Measurements from ENCODE around the gene APOL4. TPM values are rescaled to one million over a fixed set of nuclear protein-coding genes. Genes with fewer than 3 reads are reported as not detected.
"Not testable (repeated sequence)": the region's sequence is repeated elsewhere in the genome, so short reads cannot be mapped to it uniquely, and the experiment has no call there.

The APOL4 gene
- total RNA-seq, 1 donor from 2014 or later, result 9.8 TPM

DNA sequence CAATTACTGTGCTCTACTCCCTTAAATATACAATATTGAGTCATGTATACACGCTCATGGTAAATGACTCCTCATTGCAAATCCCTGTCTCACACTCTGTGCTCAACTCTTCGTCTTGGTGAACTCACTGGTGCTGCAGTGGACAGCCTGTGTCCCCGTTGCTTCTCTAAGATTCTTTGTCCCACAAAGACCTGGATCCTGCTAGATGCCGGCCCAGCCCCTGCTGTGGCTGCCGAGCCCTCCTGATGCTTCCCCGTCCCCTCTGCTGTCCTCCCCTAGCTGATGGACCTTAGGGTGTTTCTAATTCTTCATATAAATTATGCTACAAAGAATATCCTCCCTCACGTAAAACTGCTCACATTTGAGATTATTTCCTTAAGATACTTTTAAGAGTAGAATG lies 32.2 kb upstream of the APOL4 start:
- intact Hi-C loops (cut with DNase I), result no loop called here
- no peak for DNase-seq (ENCODE audit: low spot score)
- ATAC-seq, result no peak

DNA sequence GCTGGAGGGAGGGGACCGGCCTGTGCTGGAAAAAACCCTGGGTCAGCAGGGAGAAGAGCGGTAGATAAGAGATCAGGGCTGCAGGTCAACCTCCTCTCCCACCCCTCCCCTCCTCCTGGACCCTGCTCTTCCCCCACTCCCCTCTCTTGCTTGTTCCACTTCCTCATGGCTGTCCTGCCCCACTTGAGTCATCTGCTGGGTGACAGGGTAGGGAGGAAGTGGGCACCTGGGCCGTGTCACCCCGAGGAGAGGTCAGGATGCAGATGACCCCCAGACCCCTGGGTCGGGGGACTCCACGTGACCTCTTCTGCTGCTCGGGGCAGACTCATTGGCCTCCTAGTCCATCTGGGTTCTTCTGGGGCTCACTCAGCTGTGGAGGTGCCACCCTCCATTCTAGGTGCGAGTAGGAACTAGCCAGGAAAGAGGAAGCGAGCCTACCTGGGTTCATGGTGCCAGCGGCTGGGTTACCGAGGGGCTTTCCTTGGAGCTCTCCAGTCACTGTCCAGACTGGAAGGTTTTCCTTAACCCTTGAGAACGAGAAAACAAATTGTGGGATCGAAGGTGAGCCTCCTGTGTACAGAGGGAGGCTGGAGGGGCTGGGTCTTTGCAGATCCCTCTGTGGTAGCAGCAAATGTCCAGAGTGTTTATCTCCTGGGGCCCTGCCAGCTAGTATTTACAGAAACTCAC lies 31.2 kb upstream of the APOL4 start:
- DNase-seq (ENCODE audit: low spot score) (no peak), ATAC-seq (no peak)
- intact Hi-C loops (cut with DNase I), result no loop called here

DNA sequence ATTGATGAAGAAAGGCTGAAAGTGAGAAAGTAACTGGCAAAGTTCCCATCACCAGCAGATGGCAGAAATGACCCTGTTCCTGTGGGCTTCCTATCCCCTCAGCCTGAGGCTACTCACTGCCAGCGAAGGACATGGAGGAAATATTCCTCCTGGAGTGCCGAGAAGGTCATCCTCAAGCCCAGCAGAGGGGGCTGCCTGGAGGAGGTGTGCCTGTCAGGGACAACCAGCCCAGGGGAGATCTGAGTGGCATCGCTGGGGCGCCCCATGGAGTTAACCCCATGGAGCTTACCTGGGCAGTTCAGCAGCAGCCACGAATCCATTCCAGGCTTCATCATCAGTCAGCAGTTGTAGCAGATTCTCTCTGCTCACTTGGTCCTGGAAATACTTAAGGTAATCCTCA lies 29.4 kb upstream of the APOL4 start:
- DNase-seq (ENCODE audit: low spot score); ATAC-seq; intact Hi-C loops (cut with DNase I): not testable (repeated sequence)

DNA sequence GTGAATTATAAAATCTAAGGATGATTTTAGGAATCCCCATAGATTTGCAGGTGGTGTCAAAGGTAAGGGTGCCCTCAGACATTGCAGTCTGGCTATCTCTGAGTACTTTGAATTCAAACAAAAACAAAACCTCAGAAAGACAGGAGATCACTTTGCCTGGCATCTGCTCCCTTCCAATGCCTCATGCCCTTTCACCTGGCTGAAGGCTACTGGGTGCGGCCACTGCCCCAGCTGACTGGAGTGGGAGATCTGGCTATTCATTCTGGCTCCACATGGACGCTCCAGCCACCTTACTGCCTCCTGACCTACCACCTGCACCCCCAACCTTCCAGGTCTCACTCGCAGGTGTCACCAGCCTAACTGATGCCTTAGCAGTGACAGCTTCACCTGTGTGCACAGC lies 28.0 kb upstream of the APOL4 start:
- DNase-seq (ENCODE audit: low spot score); ATAC-seq; intact Hi-C loops (cut with DNase I): not testable (repeated sequence)

DNA sequence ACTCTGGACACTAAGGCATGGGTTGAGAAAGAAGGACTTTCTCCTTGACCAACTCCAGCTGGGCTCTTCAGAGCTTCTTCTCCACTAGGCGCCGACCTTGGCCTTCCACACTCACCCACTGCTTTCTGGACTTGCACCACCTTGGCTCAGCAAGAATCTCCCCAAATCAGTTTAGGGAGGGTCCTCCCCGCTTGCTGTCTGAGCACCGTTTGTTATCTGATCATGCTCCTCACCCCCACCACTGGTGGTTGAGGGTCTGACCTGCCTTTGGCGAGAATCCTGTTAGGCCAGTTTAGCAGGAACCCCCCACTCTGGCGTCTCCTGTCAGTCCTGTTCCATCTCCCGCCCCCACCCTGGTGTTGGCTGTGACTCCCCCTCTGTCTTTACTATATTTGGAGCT lies 27.3 kb upstream of the APOL4 start:
- intact Hi-C loops (cut with DNase I), result no loop called here
- DNase-seq (ENCODE audit: low spot score), result no peak
- no peak for ATAC-seq

DNA sequence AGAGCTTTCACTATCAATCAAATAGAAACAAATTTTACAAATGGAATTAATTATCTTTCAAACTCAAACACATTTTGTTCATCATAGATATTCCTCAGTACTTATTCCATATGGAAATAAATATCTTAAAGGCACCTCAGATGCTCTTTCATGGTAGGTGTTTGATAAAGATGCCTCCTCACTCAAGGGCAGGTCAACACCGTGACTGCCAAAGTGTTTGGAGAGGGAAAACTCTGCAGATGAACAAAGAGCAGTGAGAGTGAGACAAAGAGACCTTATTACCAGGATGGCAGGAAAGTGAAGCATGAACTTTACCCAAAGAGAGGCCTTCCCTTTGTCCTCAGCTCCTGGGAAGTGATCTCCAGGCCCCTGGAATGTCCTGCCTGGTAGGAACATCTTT lies 26.8 kb upstream of the APOL4 start:
- DNase-seq (ENCODE audit: low spot score); intact Hi-C loops (cut with DNase I); ATAC-seq: not testable (repeated sequence)

DNA sequence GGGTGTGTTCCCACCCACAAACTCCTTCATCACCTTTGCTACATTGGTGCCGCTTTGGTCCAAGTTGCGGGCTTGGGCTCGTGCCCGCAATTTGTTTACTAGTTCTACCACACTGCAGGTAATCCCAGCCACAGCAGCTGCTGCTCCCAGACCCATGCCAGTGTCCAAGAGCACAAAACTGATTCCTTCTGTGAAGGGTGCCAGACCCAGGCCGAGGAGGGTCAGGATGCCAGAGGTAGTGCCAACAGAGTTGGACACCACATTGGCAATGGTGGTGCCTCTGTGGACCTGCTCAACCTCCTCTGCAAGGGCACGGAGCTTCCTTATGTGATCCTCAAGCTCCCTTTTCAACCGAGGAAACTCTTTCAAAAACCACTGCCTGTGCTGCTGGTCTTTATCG lies 26.2 kb upstream of the APOL4 start:
- intact Hi-C loops (cut with DNase I), result no loop called here
- DNase-seq (ENCODE audit: low spot score) (no peak), ATAC-seq (no peak)

DNA sequence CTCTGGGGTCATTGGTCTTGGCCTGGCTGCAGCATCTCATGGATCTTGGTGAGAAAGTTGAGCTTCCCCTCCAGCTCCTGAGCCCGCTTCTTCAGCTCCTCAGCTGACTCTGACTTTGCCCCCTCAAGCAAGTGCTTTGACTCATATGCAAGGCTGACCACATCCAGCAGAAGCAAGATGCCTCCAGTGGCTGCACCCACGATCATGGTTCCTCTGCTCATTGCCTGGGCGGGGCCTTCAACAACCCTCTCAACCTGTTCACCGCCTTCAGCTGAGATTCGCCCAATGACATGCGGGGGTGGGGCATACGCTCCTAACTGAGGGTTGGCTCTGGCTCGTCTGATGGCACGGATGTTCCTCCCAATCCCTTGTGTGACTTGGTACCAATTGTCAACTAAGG lies 25.8 kb upstream of the APOL4 start:
- no peak for DNase-seq (ENCODE audit: low spot score)
- intact Hi-C loops (cut with DNase I), result no loop called here
- ATAC-seq, result peak; percentile 12

DNA sequence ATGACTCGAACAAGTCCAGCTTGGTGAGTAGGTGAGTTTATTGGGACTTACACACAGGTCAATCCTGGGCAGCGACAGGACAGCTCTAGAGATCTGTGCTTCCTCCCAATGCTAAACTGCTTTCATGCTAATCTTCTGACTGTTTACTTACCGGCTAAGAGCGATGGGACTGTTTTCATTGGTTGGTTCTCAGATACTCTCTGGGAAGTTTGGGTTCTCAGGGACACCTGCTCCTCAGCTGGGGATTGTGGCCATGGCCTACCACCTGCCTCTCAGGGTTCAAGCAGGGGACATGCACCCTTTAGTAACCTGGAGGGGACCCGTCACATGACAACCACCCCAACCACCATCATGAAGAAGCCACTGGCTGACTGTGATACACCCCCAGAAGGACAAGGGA lies 24.6 kb upstream of the APOL4 start:
- intact Hi-C loops (cut with DNase I), result no loop called here
- ATAC-seq (peak; percentile 10), DNase-seq (ENCODE audit: low spot score) (no peak)

DNA sequence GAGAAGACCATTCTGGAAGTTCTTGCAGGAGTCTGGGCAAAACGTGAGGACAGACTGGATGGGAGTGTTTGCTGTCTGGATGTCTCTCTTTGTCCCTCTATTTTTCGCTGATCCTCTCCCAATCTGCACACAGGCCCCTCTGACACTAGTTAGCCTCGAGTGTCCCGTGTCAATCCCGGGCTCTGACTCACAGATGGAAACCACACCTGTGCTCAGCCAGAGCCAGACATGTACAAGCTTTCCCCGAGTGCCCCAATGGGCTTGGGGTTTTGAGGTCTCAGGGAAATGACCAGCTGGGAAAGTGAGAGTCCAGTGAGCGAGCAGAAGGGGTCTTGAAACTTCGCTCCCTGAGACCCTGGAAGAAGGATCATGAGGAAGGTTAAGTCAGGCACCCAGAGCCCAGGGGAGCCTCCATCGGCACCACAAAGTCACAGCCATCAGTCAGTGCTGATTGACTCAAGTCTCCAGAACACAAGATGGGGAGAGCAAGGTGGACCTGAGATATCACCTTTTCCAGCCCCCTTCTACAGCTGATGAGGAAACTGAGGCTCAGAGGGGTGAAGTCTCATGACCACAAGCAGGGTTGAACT lies 23.8 kb upstream of the APOL4 start:
- no peak for ATAC-seq
- no peak for DNase-seq (ENCODE audit: low spot score)
- intact Hi-C loops (cut with DNase I), result no loop called here

DNA sequence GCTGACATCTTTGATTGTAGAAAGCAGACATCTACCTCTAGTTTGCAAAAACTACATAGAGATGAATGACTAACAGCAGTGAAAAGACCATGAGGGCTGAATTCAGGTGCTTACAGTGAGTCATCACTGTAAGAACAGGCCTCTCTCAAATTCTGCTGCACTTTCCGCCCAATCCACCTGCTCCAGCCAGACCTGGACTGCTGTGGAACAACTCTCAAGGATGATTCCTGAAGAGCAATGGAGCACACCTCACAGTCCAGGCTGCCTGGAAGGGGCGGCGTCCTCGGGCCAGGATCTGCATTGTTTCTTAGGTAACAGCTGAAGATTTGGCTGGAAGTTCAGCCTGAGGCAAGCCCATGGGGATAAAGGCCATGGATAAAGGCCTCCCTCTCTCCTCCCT lies 22.6 kb upstream of the APOL4 start:
- no peak for DNase-seq (ENCODE audit: low spot score)
- ATAC-seq, result no peak

DNA sequence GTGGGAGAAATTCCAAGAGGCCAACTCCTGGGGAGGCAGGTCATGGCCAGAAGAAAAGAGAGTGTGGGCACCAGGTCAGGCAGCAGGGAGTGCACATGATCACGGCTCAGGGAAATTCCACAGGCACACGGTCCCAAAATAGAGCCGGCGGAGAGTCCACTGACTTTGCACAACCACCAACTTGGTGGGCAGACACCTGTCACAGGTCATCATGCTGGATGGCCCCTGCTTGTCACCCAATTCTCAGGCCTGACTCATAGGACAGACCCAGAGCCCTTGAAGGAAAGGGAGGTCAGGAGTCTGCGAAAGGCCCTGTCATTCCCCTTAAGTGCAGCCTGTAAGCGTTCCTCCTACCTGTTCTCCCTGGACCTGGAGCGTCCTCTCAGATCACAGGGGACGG lies 21.9 kb upstream of the APOL4 start:
- intact Hi-C loops (cut with DNase I), result no loop called here
- ATAC-seq (no peak), DNase-seq (ENCODE audit: low spot score) (no peak)

More for the DNA sequence above, 22.6 kb upstream of the APOL4 start:
- intact Hi-C loops (cut with DNase I), result no loop called here

DNA sequence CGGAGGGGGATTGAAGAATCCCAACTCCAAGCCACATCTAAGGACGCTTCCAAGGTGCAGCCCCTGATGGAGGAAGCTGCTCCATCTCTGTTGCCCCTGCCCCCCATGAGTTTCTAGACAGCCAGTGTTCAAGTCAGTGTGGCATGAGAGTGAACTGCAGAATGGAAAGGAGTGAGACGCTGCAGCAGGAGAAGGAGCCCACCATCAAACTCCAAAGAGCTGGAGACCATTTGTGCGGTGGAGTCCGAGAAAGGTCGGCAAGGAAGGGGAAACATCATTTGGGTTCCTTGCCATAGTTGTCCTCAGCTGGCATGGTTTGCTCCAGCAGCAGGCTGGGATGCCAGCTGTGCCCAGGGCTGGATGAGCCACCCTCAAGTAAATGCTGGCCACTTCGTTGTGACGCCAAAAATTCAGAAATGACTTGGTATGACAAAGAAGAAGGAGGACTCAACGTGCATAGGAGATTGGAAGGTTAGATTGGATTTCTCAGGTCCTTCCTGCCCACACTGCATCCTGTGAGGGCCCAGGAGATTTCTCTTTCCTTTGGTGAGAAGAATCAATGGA lies 21.4 kb upstream of the APOL4 start:
- intact Hi-C loops (cut with DNase I), result no loop called here
- ATAC-seq (no peak), DNase-seq (ENCODE audit: low spot score) (no peak)

DNA sequence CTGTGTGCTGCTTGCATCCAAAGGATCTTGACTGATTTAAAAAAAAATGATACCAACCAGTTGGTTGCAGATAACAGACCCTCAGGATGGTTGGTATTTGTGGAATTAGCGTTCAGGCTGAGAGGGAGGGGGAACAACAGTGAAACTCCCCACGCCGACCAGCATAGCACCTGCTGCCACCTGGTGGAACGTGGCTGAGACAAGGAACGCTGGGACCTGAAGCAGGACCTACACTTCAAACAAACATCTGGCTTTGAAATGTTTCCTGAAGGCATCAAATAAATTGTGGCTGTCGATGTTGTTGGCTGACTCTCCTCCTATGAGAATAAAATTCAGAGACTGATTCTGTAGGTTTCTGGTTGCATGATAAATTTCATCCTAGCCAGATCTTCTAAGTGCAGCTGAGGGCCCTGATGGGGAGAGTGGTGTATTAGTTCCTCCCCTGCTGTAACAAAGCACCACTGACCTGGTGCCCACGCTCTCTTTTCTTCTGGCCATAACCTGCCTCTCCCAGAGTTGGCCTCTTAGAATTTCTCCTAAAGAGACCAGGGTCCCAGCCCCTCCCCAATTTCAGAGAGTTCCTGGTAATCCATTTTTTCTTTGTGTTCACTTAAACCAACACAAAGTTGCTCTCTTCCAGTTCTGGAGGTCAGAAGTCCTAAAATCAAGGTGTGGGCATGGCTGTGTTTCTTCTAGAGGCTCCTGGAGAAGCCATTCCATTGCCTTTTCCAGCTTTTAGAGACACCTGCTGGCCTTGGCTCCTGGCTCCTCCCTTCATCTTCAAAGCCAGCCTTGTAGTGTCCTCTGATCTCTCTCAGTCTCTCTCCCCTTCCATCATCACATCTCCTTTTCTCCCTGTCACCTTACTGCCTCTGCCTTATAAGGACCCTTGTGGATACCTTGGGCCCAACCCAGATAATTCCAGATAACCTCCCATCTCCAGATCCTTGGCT lies 20.5 kb upstream of the APOL4 start:
- intact Hi-C loops (cut with DNase I), result no loop called here
- peak; percentile 70 for ATAC-seq
- no peak for DNase-seq (ENCODE audit: low spot score)

DNA sequence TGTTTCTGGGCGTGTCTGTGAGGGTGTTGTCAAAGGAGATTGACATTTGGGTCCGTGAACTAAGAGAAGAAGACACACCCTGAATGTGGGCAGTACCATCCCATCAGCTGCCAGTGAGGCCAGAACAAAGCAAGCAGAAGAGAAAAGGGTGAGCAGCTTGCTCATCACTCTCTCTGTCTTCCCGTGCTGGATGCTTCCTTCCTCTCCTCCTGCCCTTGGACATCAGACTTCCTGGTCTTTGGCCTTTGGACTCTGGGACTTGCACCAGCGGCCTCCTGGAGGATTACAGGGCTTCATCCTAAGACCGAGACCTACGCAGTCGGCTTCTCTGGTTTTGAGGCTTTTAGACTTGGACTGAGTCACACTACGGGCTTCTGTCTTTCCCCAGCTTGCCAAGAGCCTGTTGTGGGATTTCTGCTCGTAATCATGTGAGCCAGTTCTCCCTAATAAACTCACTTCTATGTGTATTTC lies 18.9 kb upstream of the APOL4 start:
- no peak for DNase-seq (ENCODE audit: low spot score)
- peak; percentile 91 for ATAC-seq
- intact Hi-C loops (cut with DNase I), result no loop called here

DNA sequence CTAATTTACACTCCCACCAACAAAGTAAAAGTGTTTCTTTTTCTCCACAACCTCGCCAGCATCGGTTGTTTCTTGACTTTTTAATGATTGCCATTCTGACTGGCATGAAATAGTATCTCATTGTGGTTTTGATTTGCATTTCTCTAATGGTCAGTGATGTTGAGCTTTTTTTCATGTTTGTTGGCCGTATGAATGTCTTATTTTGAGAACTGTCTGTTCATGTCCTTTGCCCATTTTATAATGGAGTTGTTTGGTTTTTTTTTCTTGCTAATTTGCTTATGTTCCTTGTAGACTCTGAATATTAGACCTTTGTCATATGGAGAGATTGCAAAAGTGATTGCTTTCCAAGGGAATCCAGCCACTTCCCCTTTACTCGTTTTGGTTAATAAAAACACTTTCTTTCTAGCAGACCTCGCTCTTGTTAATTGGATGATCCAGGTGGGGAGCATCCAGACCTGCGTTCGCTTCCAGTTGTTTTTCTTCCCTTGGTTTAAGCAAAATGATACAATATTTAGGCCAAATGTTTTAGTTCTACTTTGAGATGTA lies 17.1 kb upstream of the APOL4 start:
- intact Hi-C loops (cut with DNase I), result no loop called here
- ATAC-seq, result no peak
- DNase-seq (ENCODE audit: low spot score), result no peak

DNA sequence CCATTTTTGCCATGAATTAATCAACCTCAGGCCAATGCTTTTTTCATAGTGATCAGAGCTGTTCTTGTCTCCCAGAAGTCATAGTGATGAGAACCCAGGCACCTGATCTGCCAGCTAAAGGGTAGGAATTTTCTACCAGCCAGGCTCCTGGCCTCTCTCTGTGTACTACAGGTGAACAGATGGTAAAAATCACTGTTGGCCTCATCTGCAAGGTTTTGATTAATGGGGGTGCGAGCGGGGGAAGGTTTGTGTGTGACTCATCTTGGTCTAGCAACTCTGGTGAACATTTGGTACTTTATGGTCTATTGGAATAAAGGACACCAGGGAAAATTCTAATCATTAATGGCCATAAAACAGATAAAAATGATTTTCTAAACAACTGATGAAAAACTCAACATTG lies 14.4 kb upstream of the APOL4 start:
- intact Hi-C loops (cut with DNase I), result no loop called here
- ATAC-seq, result no peak
- DNase-seq (ENCODE audit: low spot score), result no peak

DNA sequence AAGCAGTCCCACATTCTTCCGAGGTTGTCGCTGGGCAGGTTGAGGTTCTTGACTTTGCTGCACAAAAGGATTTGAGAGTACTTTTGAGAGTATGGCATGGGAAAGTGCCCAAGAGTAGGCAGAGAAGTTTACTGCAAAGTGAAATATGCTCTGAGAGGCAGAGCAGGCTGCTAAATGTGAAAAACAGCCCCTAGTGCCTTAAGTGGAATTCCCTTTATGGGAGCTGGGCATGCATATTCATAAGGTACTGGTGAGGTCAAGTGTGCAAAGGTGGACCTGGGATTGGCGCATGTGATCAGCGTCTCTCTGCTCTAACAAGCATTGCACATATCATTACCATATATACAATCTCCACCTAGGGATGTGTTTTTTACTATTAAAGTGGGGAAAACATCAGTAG lies 12.0 kb upstream of the APOL4 start:
- no peak for ATAC-seq
- intact Hi-C loops (cut with DNase I), result no loop called here
- no peak for DNase-seq (ENCODE audit: low spot score)

DNA sequence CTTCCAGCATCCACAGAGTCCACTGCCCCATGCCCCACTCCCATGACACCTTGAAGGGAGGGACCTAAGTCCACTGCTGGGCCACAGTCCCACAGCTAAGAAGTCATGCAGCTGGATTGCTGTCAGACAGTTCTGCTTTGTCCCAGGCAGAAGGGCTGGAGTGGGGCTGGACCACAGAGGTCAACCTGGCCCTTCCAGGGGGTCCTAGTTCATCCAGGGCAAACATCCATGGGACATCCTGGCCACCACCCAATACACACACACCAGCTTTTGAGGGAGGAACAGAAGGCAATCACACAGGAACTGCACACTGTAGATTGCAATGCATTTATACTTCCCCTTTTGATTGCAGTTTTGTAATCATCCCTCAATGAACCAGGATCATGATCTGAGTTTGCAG lies 11.3 kb upstream of the APOL4 start:
- intact Hi-C loops (cut with DNase I), result no loop called here
- ATAC-seq (peak; percentile 35), DNase-seq (ENCODE audit: low spot score) (no peak)
